PC-9 (cell line): Measurements from ENCODE around the gene RSPH1.

ENCODE experiments used
- EZH2 ChIP-seq: fragments of 200-600 bp; sonication (generic); IDR thresholded peaks from 2 replicates; pipeline ENCODE4 v1.8.0; 2017; ENCODE audit warnings: antibody characterized with exemption, low read depth
- TF ChIP-seq, protein P1 (sequence below): fragments of 200-600 bp; sonication (generic); conservative IDR thresholded peaks from 2 replicates; pipeline ENCODE4 v1.6.1; 2017; ENCODE audit warnings: mixed run types, antibody characterized with exemption, mild to moderate bottlenecking, moderate library complexity

DNA sequence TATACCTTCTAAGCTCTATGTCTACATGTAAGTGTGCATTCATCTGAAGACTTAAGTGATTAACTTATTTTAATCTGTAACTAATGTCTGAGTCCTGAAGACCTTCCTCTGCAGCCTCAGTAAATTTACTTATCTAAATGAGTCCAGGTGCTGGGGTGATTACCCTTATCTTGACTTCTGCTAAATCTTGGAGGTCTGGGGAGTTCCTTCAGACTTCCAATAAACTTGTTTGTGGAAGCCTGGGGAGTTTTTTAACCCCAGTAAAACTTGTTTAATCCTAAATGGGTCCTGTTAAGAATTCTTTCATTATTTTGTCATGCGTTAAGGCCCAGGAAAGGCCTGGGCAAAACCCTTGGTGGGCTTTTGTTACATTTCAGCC lies 37.0 kb downstream of the RSPH1 start:
- TF ChIP-seq, protein P1, sequence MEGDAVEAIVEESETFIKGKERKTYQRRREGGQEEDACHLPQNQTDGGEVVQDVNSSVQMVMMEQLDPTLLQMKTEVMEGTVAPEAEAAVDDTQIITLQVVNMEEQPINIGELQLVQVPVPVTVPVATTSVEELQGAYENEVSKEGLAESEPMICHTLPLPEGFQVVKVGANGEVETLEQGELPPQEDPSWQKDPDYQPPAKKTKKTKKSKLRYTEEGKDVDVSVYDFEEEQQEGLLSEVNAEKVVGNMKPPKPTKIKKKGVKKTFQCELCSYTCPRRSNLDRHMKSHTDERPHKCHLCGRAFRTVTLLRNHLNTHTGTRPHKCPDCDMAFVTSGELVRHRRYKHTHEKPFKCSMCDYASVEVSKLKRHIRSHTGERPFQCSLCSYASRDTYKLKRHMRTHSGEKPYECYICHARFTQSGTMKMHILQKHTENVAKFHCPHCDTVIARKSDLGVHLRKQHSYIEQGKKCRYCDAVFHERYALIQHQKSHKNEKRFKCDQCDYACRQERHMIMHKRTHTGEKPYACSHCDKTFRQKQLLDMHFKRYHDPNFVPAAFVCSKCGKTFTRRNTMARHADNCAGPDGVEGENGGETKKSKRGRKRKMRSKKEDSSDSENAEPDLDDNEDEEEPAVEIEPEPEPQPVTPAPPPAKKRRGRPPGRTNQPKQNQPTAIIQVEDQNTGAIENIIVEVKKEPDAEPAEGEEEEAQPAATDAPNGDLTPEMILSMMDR = no peak
- TF ChIP-seq EZH2 = no peak
